Left lung (tissue), 10 donors: Measurements from ENCODE around the gene TDP1. TPM values are rescaled to one million over a fixed set of nuclear protein-coding genes. Genes with fewer than 3 reads are reported as not detected.

ENCODE experiments used
- ATAC-seq: fragments of 200-7000 bp; cut with Tn5 transposase; one replicate; pipeline ENCODE4 v1.9.1; 2020; ENCODE audit warnings: moderate library complexity
- DNase-seq, 4 donors: peaks; one replicate each; pipeline ENCODE4 v3.0.0-alpha.2; 2013 to 2020
- H3K27ac ChIP-seq, 2 donors: fragments of 200-600 bp; sonication (generic) in 1 of 2; one replicate each; pipeline versions ENCODE4 v1.5.0 to v1.8.0; 2020 to 2021
- H3K27me3 ChIP-seq, 2 donors: fragments of 200-600 bp; sonication (generic) in 1 of 2; one replicate each; pipeline versions ENCODE4 v1.5.0 to v1.8.0; 2020 to 2021
- H3K36me3 ChIP-seq, 2 donors: fragments of 200-600 bp; sonication (generic) in 1 of 2; one replicate each; pipeline versions ENCODE4 v1.5.0 to v1.8.0; 2020 to 2021
- H3K4me1 ChIP-seq, 2 donors: fragments of 200-600 bp; one replicate each; pipeline ENCODE4 v1.8.0; 2021
- H3K4me3 ChIP-seq, 2 donors: fragments of 200-600 bp; sonication (generic) in 1 of 2; one replicate each; pipeline versions ENCODE4 v1.5.0 to v1.8.0; 2020 to 2021; ENCODE audit warnings: mild to moderate bottlenecking in 1 of 2
- H3K9me3 ChIP-seq, 2 donors: fragments of 200-600 bp; sonication (generic) in 1 of 2; one replicate each; pipeline versions ENCODE4 v1.5.0 to v1.8.0; 2020 to 2021
- CTCF ChIP-seq, 2 donors: fragments of 200-600 bp; sonication (generic) in 1 of 2; IDR thresholded peaks; one replicate each; pipeline versions ENCODE4 v1.5.0 to v1.8.0; 2021; ENCODE audit warnings: antibody characterized with exemption in 2 of 2
- intact Hi-C, 2 donors: fragments of 100-400 bp; cut with DNase I; formaldehyde crosslinking; loops; one replicate each; pipeline versions ENCODE4 v1.11.2 to v1.14.2; 2022
- polyA plus RNA-seq, 6 donors: library from polyadenylated mRNA; unstranded; fragments of 120-200 nt; gene quantifications; one replicate each; pipeline ENCODE4 v1.2.1, GENCODE V29; 2013; ENCODE audit not compliant: insufficient read length in 6 of 6
- total RNA-seq, 2 donors: library from RNA; stranded (reverse); fragmentation: NEBNext Ultra II Directional; extraction: Animal tissue kit (Norgen Biotek cat#: 25700); gene quantifications; one replicate each; pipeline ENCODE4 v1.2.1, GENCODE V29; 2021
- donor health status: DM: no; HTN: yes; CAD: no.
- donor health status: DM: no; HTN: no; CAD: no.

TDP1 gene
- total and polyA plus RNA-seq, 8 donors: 8.8 to 20.8 (median 15.8) TPM

- Histone ChIP-seq H3K27ac (peak overlapping the region; percentile 85 to 95), H3K27me3 (peaks cover 0 to 4% of the 10 kb centered on the region in 2 donors), H3K4me3 (peak overlapping the region; percentile 71 to 76), H3K36me3 (peaks cover 0 to 6% of the 10 kb centered on the region in 2 donors), H3K9me3 (no peaks in the 10 kb centered on the region), H3K4me1 (peaks cover 0 to 22% of the 10 kb centered on the region in 2 donors)
- ATAC-seq (peak; percentile 34), DNase-seq (no peak)
- no peak for TF ChIP-seq CTCF (IDR thresholded peaks at IDR 0.05)
- intact Hi-C loops: no loop called here
Measured at GRCh38 chr14:89955022-89955744, 544 bp upstream of the TDP1 start.

GRCh38 chr14:89956661-89957009, 908 bp downstream of the TDP1 start:
- no peak for TF ChIP-seq CTCF (IDR thresholded peaks at IDR 0.05)
- intact Hi-C loops: no loop called here
- H3K9me3 ChIP-seq: no peaks in the 10 kb centered on the region
- H3K27me3 ChIP-seq: peaks cover 0 to 4% of the 10 kb centered on the region in 2 donors
- peaks cover 0 to 6% of the 10 kb centered on the region in 2 donors for H3K36me3 ChIP-seq
- peak overlapping the region; percentile 85 to 95 for H3K27ac ChIP-seq
- peak overlapping the region; percentile 71 to 76 for H3K4me3 ChIP-seq
- H3K4me1 ChIP-seq: peaks cover 0 to 22% of the 10 kb centered on the region in 2 donors
- DNase-seq: no peak
- ATAC-seq: no peak

GRCh38 chr14:89957376-89957775, 1.6 kb downstream of the TDP1 start:
- DNase-seq: peak in 2 of 4 donors; percentile 48 to 55
- H3K27me3 ChIP-seq: peaks cover 0 to 4% of the 10 kb centered on the region in 2 donors
- no peaks in the 10 kb centered on the region for H3K9me3 ChIP-seq
- no peak for TF ChIP-seq CTCF (IDR thresholded peaks at IDR 0.05)
- intact Hi-C loops: no loop called here
- H3K27ac ChIP-seq: no peak overlapping the region
- peaks cover 0 to 6% of the 10 kb centered on the region in 2 donors for H3K36me3 ChIP-seq
- no peak for ATAC-seq
- peaks cover 0 to 22% of the 10 kb centered on the region in 2 donors for H3K4me1 ChIP-seq
- no peak overlapping the region for H3K4me3 ChIP-seq

- no peak for TF ChIP-seq CTCF (IDR thresholded peaks at IDR 0.05)
- no peak for DNase-seq
- no peak overlapping the region for H3K27ac ChIP-seq
- H3K4me3 ChIP-seq: no peak overlapping the region
- no peaks in the 10 kb centered on the region for H3K9me3 ChIP-seq
- peaks cover 0 to 4% of the 10 kb centered on the region in 2 donors for H3K27me3 ChIP-seq
- intact Hi-C loops: no loop called here
- peaks cover 0 to 7% of the 10 kb centered on the region in 2 donors for H3K36me3 ChIP-seq
- ATAC-seq: no peak
- peaks cover 0 to 22% of the 10 kb centered on the region in 2 donors for H3K4me1 ChIP-seq
Measured at GRCh38 chr14:89957791-89958190, 2.1 kb downstream of the TDP1 start.

GRCh38 chr14:89958966-89959365, 3.2 kb downstream of the TDP1 start:
- ATAC-seq (no peak), DNase-seq (no peak)
- Histone ChIP-seq H3K36me3 (peaks cover 0 to 19% of the 10 kb centered on the region in 2 donors), H3K4me3 (no peak overlapping the region), H3K9me3 (no peaks in the 10 kb centered on the region), H3K4me1 (peaks cover 0 to 18% of the 10 kb centered on the region in 2 donors), H3K27ac (no peak overlapping the region), H3K27me3 (peaks cover 0 to 4% of the 10 kb centered on the region in 2 donors)
- TF ChIP-seq CTCF (IDR thresholded peaks at IDR 0.05): no peak
- intact Hi-C loops: no loop called here
